OCI-LY3 (cell line): ENCODE measurements around the gene REC114.

Experiments
- H2AFZ ChIP-seq: fragments of 200-600, 300-600 bp; shearing (Covaris generic); 2 replicates; pipeline ENCODE4 v1.6.0; 2014; ENCODE audit warnings: antibody characterized with exemption, low read depth, low read length
- H3K27ac ChIP-seq: fragments of 200-600, 300-600 bp; sonication (generic); 2 replicates; pipeline ENCODE4 v1.5.1; 2014; ENCODE audit warnings: mild to moderate bottlenecking, low read length, moderate library complexity, mixed read lengths
- H3K27me3 ChIP-seq: fragments of 200-600, 300-600 bp; sonication (generic); 2 replicates; pipeline ENCODE4 v1.6.1; 2014; ENCODE audit warnings: low read depth, low read length, mixed read lengths
- H3K36me3 ChIP-seq: fragments of 200-600, 300-600 bp; sonication (generic); replicated peaks from 2 replicates; pipeline ENCODE3; 2014; ENCODE audit warnings: low read depth, low read length, mixed read lengths
- H3K4me1 ChIP-seq: fragments of 300-600, 200-600 bp; sonication (generic); 2 replicates; pipeline ENCODE4 v1.6.1; 2014; ENCODE audit warnings: low read length, mixed read lengths
- H3K4me2 ChIP-seq: fragments of 200-600, 300-600 bp; sonication (generic); 2 replicates; pipeline ENCODE4 v1.6.1; 2014; ENCODE audit warnings: low read length, mixed read lengths
- H3K4me3 ChIP-seq: fragments of 300-600, 200-600 bp; sonication (generic); 2 replicates; pipeline ENCODE4 v1.5.1; 2014; ENCODE audit warnings: antibody characterized with exemption, mild to moderate bottlenecking, low read length, moderate library complexity
- H3K79me2 ChIP-seq: fragments of 300-600, 200-600 bp; shearing (Covaris generic); 2 replicates; pipeline ENCODE4 v1.6.1; 2014; ENCODE audit warnings: mild to moderate bottlenecking, low read length, mixed read lengths
- H3K9ac ChIP-seq: fragments of 300-600, 200-600 bp; shearing (Covaris generic); 2 replicates; pipeline ENCODE4 v1.6.0; 2014; ENCODE audit warnings: mild to moderate bottlenecking, low read length, moderate library complexity
- H3K9me3 ChIP-seq: fragments of 200-600, 300-600 bp; shearing (Covaris generic); 2 replicates; pipeline ENCODE4 v1.6.1; 2014; ENCODE audit warnings: low read length, mixed read lengths; ENCODE audit not compliant: insufficient read depth
- H4K20me1 ChIP-seq: fragments of 200-600, 300-600 bp; sonication (generic); 2 replicates; pipeline ENCODE4 v1.6.1; 2016; ENCODE audit warnings: low read length, mixed read lengths; ENCODE audit not compliant: insufficient read depth
- CTCF ChIP-seq: fragments of 200-600, 300-600 bp; sonication (generic); IDR thresholded peaks from 2 replicates; pipeline ENCODE4 v1.5.1; 2014; ENCODE audit warnings: antibody characterized with exemption, low read length, low read depth
- EZH2phosphoT487 ChIP-seq: fragments of 200-600 bp; shearing (Covaris generic); IDR thresholded peaks from 2 replicates; pipeline ENCODE4 v1.6.1; 2018; ENCODE audit warnings: antibody characterized with exemption, mixed run types, low read depth

Gene REC114

DNA sequence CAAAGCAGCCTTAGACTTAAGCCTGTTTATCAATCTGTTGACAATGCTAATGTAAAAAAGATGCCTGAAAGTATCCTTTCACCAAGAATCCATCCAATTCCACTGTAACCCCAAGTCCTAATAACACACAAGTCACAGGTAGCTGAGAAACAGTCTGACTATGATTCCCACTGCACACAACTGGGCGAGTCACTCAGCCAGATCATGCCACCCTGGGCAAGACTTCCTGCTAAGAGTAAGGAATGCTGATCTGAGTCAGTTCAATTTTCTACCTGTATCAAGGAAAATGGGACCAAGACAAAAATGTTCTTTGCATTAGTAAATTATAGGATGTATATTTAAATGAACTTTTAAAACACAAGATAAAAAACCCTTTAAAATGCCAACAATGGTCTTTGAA is 157.0 kb downstream of the REC114 start:
- H3K27ac ChIP-seq: no peak overlapping the region
- peaks cover 92% of the 10 kb centered on the region for H4K20me1 ChIP-seq
- no peaks in the 10 kb centered on the region for H3K4me1 ChIP-seq

DNA sequence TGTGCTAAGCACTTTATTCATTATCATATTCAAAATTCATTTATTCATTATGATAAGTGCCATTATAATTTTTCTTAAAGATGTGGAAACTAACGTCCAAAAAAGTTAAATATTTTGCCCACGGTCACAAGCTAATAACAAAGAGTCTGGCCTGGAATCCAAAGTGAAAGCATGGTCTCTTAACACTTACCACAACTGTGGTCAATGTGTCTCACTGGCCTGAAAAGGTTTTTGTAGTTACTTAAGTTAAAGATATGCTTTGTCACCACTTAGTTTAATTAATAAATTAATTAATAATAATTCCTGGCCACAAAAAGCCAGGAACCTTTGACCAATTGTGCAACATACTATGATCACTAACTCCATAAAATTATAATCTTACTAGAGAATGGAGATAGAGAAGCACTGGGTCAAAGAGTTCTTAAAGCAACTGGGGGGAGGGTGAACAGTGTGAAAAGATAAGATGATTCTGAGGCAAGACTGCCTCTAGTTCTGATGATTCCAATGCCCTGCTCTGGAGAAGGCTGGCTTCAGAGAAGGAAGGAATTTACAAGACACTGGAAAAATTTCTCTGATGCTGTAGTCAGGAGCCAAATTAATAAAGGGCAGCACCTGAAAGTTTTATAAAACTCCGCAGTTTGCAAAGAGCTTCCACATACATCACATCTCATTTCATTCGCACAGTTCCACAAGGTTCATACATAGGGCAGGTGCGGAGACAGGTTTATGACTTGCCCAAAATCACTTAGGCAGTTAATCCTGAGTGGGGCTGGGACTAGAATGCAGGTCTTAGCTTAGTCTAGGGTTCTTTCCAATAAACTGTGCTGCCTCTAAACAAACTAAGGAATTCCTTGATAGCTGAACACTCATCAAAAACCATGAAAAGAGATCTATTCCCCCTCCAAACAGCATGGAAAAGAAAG is 157.7 kb downstream of the REC114 start:
- Histone ChIP-seq H3K4me1 (no peaks in the 10 kb centered on the region), H3K27ac (no peak overlapping the region), H3K4me2 (no peak overlapping the region), H2AFZ (no peak overlapping the region), H3K9me3 (no peaks in the 10 kb centered on the region), H3K79me2 (peaks cover 92% of the 10 kb centered on the region), H3K9ac (no peak overlapping the region), H3K4me3 (no peak overlapping the region), H3K36me3 (no peaks in the 10 kb centered on the region), H3K27me3 (no peaks in the 10 kb centered on the region), H4K20me1 (peaks cover 85% of the 10 kb centered on the region)
- TF ChIP-seq CTCF (no peak), EZH2phosphoT487 (no peak)

More for the DNA sequence above, 157.0 kb downstream of the REC114 start:
- TF ChIP-seq EZH2phosphoT487: no peak
- TF ChIP-seq CTCF: no peak
- Histone ChIP-seq H3K36me3 (no peaks in the 10 kb centered on the region), H3K9me3 (no peaks in the 10 kb centered on the region), H3K79me2 (peaks cover 92% of the 10 kb centered on the region), H3K27me3 (no peaks in the 10 kb centered on the region), H3K9ac (no peak overlapping the region), H3K4me2 (no peak overlapping the region), H3K4me3 (no peak overlapping the region), H2AFZ (no peak overlapping the region)

GRCh38 chr15:73601451-73602445 is 158.8 kb downstream of the REC114 start:
- Histone ChIP-seq H3K4me3 (no peak overlapping the region), H3K4me2 (no peak overlapping the region), H3K4me1 (no peaks in the 10 kb centered on the region), H2AFZ (no peak overlapping the region), H3K36me3 (no peaks in the 10 kb centered on the region), H3K79me2 (peaks cover 96% of the 10 kb centered on the region), H3K27me3 (no peaks in the 10 kb centered on the region), H3K9ac (no peak overlapping the region), H4K20me1 (peaks cover 80% of the 10 kb centered on the region), H3K9me3 (no peaks in the 10 kb centered on the region), H3K27ac (no peak overlapping the region)
- TF ChIP-seq EZH2phosphoT487: no peak
- TF ChIP-seq CTCF: no peak

GRCh38 chr15:73602446-73602843 is 159.5 kb downstream of the REC114 start:
- no peak overlapping the region for H2AFZ ChIP-seq
- H4K20me1 ChIP-seq: peaks cover 80% of the 10 kb centered on the region
- H3K9ac ChIP-seq: no peak overlapping the region
- no peaks in the 10 kb centered on the region for H3K36me3 ChIP-seq
- no peak overlapping the region for H3K4me2 ChIP-seq
- H3K4me3 ChIP-seq: no peak overlapping the region
- TF ChIP-seq CTCF: no peak
- no peak for TF ChIP-seq EZH2phosphoT487
- H3K27me3 ChIP-seq: no peaks in the 10 kb centered on the region
- peaks cover 96% of the 10 kb centered on the region for H3K79me2 ChIP-seq
- no peak overlapping the region for H3K27ac ChIP-seq
- H3K4me1 ChIP-seq: peaks cover 6% of the 10 kb centered on the region
- H3K9me3 ChIP-seq: no peaks in the 10 kb centered on the region
